GM23338 (cell line): Measurements from ENCODE around the gene DHRSX. TPM values are rescaled to one million over a fixed set of nuclear protein-coding genes. Genes with fewer than 3 reads are reported as not detected.

Source experiments
- ATAC-seq: fragments of 200-7000 bp; cut with Tn5 transposase; 3 replicates; pipeline ENCODE4 v1.9.1; 2020
- DNase-seq: peaks from one replicate; pipeline ENCODE4 v3.0.0-alpha.2; 2015; ENCODE audit warnings: low spot score
- H2AFZ ChIP-seq: fragments of 200-600 bp; sonication (generic); 2 replicates; pipeline ENCODE4 v1.8.0; 2016; ENCODE audit warnings: antibody characterized with exemption, mild to moderate bottlenecking, moderate library complexity
- H3F3A ChIP-seq: fragments of 200-600 bp; sonication (generic); replicated peaks from 2 replicates; pipeline ENCODE4 v1.8.0; 2017; ENCODE audit warnings: antibody characterized with exemption, mixed run types, low read depth
- H3K27ac ChIP-seq: fragments of 200-600 bp; sonication (generic); 2 replicates; pipeline ENCODE4 v1.6.1; 2016; ENCODE audit warnings: low read depth
- H3K27me3 ChIP-seq: fragments of 200-600 bp; sonication (generic); 2 replicates; pipeline ENCODE4 v1.8.0; 2016; ENCODE audit warnings: mild to moderate bottlenecking, mixed run types, moderate library complexity; ENCODE audit not compliant: insufficient read depth
- H3K36me3 ChIP-seq: fragments of 200-600 bp; sonication (generic); 2 replicates; pipeline ENCODE4 v1.8.0; 2016; ENCODE audit warnings: mild to moderate bottlenecking; ENCODE audit not compliant: insufficient read depth
- H3K4me1 ChIP-seq: fragments of 200-600 bp; sonication (generic); 2 replicates; pipeline ENCODE4 v1.8.0; 2016; ENCODE audit warnings: mild to moderate bottlenecking, moderate library complexity; ENCODE audit not compliant: insufficient read depth
- H3K4me2 ChIP-seq: fragments of 200-600 bp; sonication (generic); 2 replicates; pipeline ENCODE4 v1.7.1; 2017; ENCODE audit warnings: mixed run types
- H3K4me3 ChIP-seq: fragments of 200-600 bp; sonication (generic); 2 replicates; pipeline ENCODE4 v1.6.1; 2016; ENCODE audit warnings: mixed run types
- H3K79me2 ChIP-seq: fragments of 200-600 bp; sonication (generic); replicated peaks from 2 replicates; pipeline ENCODE4 v1.8.0; 2017; ENCODE audit warnings: mild to moderate bottlenecking; ENCODE audit not compliant: insufficient read depth
- H3K9me2 ChIP-seq: fragments of 200-600 bp; sonication (generic); 2 replicates; pipeline ENCODE4 v1.8.0; 2017; ENCODE audit not compliant: insufficient read depth
- H4K20me1 ChIP-seq: fragments of 200-600 bp; sonication (generic); replicated peaks from 2 replicates; pipeline ENCODE4 v1.8.0; 2017; ENCODE audit warnings: mild to moderate bottlenecking; ENCODE audit not compliant: insufficient read depth
- H3K27ac Mint-ChIP-seq: 2 replicates; pipeline ENCODE4 v1.8.0; 2020; ENCODE audit warnings: inconsistent platforms, mild to moderate bottlenecking, moderate library complexity, mixed read lengths
- H3K27me3 Mint-ChIP-seq: 3 replicates; pipeline ENCODE4 v1.8.0; 2022; ENCODE audit warnings: low read depth, mild to moderate bottlenecking, moderate library complexity, mixed read lengths, inconsistent platforms; ENCODE audit not compliant: insufficient read depth, poor library complexity
- H3K36me3 Mint-ChIP-seq: 3 replicates; pipeline ENCODE4 v1.8.0; 2021; ENCODE audit warnings: low read depth, mild to moderate bottlenecking, inconsistent platforms, moderate library complexity, mixed read lengths
- H3K4me1 Mint-ChIP-seq: 3 replicates; pipeline ENCODE4 v1.8.0; 2020; ENCODE audit warnings: mild to moderate bottlenecking, inconsistent platforms, mixed read lengths
- H3K4me3 Mint-ChIP-seq: 3 replicates; pipeline ENCODE4 v1.8.0; 2021; ENCODE audit warnings: moderate library complexity, mild to moderate bottlenecking, inconsistent platforms, mixed read lengths
- H3K9me3 Mint-ChIP-seq: 3 replicates; pipeline ENCODE4 v1.8.0; 2020; ENCODE audit warnings: moderate library complexity, mild to moderate bottlenecking, inconsistent platforms, mixed read lengths
- CREB1 ChIP-seq: fragments of 250-450 bp; sonication (Bioruptor Pico); IDR thresholded peaks from 2 replicates; pipeline ENCODE4 v1.5.0; 2020; ENCODE audit warnings: low read depth, mild to moderate bottlenecking, moderate library complexity
- ETS1 ChIP-seq: IDR thresholded peaks from 2 replicates; pipeline ENCODE4 v1.6.1; 2016; ENCODE audit warnings: antibody characterized with exemption
- EZH2 ChIP-seq: fragments of 200-600 bp; sonication (generic); IDR thresholded peaks from one replicate; pipeline ENCODE4 v1.8.0; 2017; ENCODE audit warnings: antibody characterized with exemption, mild to moderate bottlenecking, low read depth; ENCODE audit not compliant: unreplicated experiment
- EZH2phosphoT487 ChIP-seq: fragments of 200-600 bp; sonication (generic); IDR thresholded peaks from one replicate; pipeline ENCODE4 v1.8.1; 2018; ENCODE audit warnings: antibody characterized with exemption; ENCODE audit not compliant: unreplicated experiment
- JUNB ChIP-seq: IDR thresholded peaks from one replicate; pipeline ENCODE4 v1.6.1; 2016; ENCODE audit warnings: antibody characterized with exemption; ENCODE audit not compliant: unreplicated experiment
- NANOG ChIP-seq: IDR thresholded peaks from 2 replicates; pipeline ENCODE4 v1.6.1; 2016; ENCODE audit warnings: antibody characterized with exemption, borderline replicate concordance
- POLR2AphosphoS5 ChIP-seq: IDR thresholded peaks from 2 replicates; pipeline ENCODE4 v1.6.1; 2016; ENCODE audit warnings: antibody characterized with exemption, low read depth
- STAT1 ChIP-seq: IDR thresholded peaks from one replicate; pipeline ENCODE4 v1.6.1; 2016; ENCODE audit warnings: antibody characterized with exemption; ENCODE audit not compliant: unreplicated experiment
- ZNF114 ChIP-seq: fragments of 250-450 bp; sonication (Bioruptor Pico); IDR thresholded peaks from 2 replicates; pipeline ENCODE4 v1.5.0; 2020; ENCODE audit warnings: mild to moderate bottlenecking, moderate library complexity
- ZNF331 ChIP-seq: fragments of 250-450 bp; sonication (Bioruptor Pico); IDR thresholded peaks from 2 replicates; pipeline ENCODE4 v1.5.0; 2020; ENCODE audit warnings: low read depth, mild to moderate bottlenecking, moderate library complexity
- polyA plus RNA-seq: library from polyadenylated mRNA; unstranded; fragments of >200 nt; fragmentation: Nextera tagmentation; extraction: Ambion mirVana; gene quantifications from 2 replicates; pipeline ENCODE4 v1.2.1, GENCODE V29; 2016
- total RNA-seq: library from RNA; depleted of rRNA; stranded (reverse); fragments of >200 nt; shearing (Covaris generic); gene quantifications from 2 replicates; pipeline ENCODE4 v1.2.3, GENCODE V29; 2014
- TF ChIP-seq, protein P1 (sequence below): IDR thresholded peaks from one replicate; pipeline ENCODE4 v1.6.1; 2018; ENCODE audit warnings: antibody characterized with exemption; ENCODE audit not compliant: unreplicated experiment
- TF ChIP-seq, protein P2 (sequence below), 2 experiments: fragments of 200-600 bp in 1 of 2; sonication (generic) in 1 of 2; conservative IDR thresholded peaks; 2 replicates each; pipeline versions ENCODE4 v1.5.1 to v1.6.1; 2016 to 2017; ENCODE audit warnings: antibody characterized with exemption in 2 of 2, low read depth in 2 of 2, mild to moderate bottlenecking in 2 of 2, moderate library complexity in 1 of 2
- TF ChIP-seq, protein P3 (sequence below): fragments of 250-450 bp; sonication (Bioruptor Pico); IDR thresholded peaks from 2 replicates; pipeline ENCODE4 v1.5.0; 2020; ENCODE audit warnings: mild to moderate bottlenecking, moderate library complexity

Gene DHRSX
- total and polyA plus RNA-seq, 2 experiments from 2014 or later: 33.9 to 43.0 TPM

GRCh38 chrX:2330910-2331309 is 169.9 kb downstream of the DHRSX start:
- Mint-ChIP-seq H3K4me3 (no peak overlapping the region), H3K4me1 (no peaks in the 10 kb centered on the region), H3K27ac (no peak overlapping the region), H3K9me3 (peaks cover 4% of the 10 kb centered on the region; the same call in 2 of the 3 replicates), H3K27me3 (peaks cover 5% of the 10 kb centered on the region), H3K36me3 (peaks cover 15% of the 10 kb centered on the region)
- ATAC-seq: no peak
- no peaks in the 10 kb centered on the region for H3K4me1 ChIP-seq
- H3K36me3 ChIP-seq: no peaks in the 10 kb centered on the region
- no peaks in the 10 kb centered on the region for H4K20me1 ChIP-seq
- TF ChIP-seq, protein P1, sequence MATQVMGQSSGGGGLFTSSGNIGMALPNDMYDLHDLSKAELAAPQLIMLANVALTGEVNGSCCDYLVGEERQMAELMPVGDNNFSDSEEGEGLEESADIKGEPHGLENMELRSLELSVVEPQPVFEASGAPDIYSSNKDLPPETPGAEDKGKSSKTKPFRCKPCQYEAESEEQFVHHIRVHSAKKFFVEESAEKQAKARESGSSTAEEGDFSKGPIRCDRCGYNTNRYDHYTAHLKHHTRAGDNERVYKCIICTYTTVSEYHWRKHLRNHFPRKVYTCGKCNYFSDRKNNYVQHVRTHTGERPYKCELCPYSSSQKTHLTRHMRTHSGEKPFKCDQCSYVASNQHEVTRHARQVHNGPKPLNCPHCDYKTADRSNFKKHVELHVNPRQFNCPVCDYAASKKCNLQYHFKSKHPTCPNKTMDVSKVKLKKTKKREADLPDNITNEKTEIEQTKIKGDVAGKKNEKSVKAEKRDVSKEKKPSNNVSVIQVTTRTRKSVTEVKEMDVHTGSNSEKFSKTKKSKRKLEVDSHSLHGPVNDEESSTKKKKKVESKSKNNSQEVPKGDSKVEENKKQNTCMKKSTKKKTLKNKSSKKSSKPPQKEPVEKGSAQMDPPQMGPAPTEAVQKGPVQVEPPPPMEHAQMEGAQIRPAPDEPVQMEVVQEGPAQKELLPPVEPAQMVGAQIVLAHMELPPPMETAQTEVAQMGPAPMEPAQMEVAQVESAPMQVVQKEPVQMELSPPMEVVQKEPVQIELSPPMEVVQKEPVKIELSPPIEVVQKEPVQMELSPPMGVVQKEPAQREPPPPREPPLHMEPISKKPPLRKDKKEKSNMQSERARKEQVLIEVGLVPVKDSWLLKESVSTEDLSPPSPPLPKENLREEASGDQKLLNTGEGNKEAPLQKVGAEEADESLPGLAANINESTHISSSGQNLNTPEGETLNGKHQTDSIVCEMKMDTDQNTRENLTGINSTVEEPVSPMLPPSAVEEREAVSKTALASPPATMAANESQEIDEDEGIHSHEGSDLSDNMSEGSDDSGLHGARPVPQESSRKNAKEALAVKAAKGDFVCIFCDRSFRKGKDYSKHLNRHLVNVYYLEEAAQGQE: no peak
- TF ChIP-seq ZNF331 (CRISPR knock-in tag) (no peak), CREB1 (no peak), ZNF114 (CRISPR knock-in tag) (no peak), POLR2AphosphoS5 (no peak), NANOG (no peak), ETS1 (no peak), EZH2 (no peak), EZH2phosphoT487 (no peak), JUNB (no peak), STAT1 (no peak)
- TF ChIP-seq, protein P2, sequence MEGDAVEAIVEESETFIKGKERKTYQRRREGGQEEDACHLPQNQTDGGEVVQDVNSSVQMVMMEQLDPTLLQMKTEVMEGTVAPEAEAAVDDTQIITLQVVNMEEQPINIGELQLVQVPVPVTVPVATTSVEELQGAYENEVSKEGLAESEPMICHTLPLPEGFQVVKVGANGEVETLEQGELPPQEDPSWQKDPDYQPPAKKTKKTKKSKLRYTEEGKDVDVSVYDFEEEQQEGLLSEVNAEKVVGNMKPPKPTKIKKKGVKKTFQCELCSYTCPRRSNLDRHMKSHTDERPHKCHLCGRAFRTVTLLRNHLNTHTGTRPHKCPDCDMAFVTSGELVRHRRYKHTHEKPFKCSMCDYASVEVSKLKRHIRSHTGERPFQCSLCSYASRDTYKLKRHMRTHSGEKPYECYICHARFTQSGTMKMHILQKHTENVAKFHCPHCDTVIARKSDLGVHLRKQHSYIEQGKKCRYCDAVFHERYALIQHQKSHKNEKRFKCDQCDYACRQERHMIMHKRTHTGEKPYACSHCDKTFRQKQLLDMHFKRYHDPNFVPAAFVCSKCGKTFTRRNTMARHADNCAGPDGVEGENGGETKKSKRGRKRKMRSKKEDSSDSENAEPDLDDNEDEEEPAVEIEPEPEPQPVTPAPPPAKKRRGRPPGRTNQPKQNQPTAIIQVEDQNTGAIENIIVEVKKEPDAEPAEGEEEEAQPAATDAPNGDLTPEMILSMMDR (conservative IDR thresholded peaks at IDR 0.05; ENCODE audit: low read depth in 2 of 2): no peak
- TF ChIP-seq, protein P3, sequence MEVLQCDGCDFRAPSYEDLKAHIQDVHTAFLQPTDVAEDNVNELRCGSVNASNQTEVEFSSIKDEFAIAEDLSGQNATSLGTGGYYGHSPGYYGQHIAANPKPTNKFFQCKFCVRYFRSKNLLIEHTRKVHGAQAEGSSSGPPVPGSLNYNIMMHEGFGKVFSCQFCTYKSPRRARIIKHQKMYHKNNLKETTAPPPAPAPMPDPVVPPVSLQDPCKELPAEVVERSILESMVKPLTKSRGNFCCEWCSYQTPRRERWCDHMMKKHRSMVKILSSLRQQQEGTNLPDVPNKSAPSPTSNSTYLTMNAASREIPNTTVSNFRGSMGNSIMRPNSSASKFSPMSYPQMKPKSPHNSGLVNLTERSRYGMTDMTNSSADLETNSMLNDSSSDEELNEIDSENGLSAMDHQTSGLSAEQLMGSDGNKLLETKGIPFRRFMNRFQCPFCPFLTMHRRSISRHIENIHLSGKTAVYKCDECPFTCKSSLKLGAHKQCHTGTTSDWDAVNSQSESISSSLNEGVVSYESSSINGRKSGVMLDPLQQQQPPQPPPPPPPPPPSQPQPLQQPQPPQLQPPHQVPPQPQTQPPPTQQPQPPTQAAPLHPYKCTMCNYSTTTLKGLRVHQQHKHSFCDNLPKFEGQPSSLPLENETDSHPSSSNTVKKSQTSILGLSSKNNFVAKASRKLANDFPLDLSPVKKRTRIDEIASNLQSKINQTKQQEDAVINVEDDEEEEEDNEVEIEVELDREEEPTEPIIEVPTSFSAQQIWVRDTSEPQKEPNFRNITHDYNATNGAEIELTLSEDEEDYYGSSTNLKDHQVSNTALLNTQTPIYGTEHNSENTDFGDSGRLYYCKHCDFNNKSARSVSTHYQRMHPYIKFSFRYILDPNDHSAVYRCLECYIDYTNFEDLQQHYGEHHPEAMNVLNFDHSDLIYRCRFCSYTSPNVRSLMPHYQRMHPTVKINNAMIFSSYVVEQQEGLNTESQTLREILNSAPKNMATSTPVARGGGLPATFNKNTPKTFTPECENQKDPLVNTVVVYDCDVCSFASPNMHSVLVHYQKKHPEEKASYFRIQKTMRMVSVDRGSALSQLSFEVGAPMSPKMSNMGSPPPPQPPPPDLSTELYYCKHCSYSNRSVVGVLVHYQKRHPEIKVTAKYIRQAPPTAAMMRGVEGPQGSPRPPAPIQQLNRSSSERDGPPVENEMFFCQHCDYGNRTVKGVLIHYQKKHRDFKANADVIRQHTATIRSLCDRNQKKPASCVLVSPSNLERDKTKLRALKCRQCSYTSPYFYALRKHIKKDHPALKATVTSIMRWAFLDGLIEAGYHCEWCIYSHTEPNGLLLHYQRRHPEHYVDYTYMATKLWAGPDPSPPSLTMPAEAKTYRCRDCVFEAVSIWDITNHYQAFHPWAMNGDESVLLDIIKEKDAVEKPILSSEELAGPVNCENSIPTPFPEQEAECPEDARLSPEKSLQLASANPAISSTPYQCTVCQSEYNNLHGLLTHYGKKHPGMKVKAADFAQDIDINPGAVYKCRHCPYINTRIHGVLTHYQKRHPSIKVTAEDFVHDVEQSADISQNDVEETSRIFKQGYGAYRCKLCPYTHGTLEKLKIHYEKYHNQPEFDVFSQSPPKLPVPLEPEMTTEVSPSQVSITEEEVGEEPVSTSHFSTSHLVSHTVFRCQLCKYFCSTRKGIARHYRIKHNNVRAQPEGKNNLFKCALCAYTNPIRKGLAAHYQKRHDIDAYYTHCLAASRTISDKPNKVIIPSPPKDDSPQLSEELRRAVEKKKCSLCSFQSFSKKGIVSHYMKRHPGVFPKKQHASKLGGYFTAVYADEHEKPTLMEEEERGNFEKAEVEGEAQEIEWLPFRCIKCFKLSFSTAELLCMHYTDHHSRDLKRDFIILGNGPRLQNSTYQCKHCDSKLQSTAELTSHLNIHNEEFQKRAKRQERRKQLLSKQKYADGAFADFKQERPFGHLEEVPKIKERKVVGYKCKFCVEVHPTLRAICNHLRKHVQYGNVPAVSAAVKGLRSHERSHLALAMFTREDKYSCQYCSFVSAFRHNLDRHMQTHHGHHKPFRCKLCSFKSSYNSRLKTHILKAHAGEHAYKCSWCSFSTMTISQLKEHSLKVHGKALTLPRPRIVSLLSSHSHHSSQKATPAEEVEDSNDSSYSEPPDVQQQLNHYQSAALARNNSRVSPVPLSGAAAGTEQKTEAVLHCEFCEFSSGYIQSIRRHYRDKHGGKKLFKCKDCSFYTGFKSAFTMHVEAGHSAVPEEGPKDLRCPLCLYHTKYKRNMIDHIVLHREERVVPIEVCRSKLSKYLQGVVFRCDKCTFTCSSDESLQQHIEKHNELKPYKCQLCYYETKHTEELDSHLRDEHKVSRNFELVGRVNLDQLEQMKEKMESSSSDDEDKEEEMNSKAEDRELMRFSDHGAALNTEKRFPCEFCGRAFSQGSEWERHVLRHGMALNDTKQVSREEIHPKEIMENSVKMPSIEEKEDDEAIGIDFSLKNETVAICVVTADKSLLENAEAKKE: no peak
- no peak overlapping the region for H3K4me3 ChIP-seq
- H3K27me3 ChIP-seq: no peaks in the 10 kb centered on the region
- H3K27ac ChIP-seq: no peak overlapping the region
- H3K9me2 ChIP-seq: peaks cover 5% of the 10 kb centered on the region; the same call in 1 of the 2 replicates
- DNase-seq: no peak
- no peak overlapping the region for H2AFZ ChIP-seq
- no peaks in the 10 kb centered on the region for H3K79me2 ChIP-seq
- no peak overlapping the region for H3K4me2 ChIP-seq
- H3F3A ChIP-seq: no peaks in the 10 kb centered on the region
